A549 (cell line): Measurements from ENCODE around the gene UBTD2.

Experiments used
- CBX2 ChIP-seq: fragments of 200-600 bp; sonication (generic); IDR thresholded peaks from 2 replicates; pipeline ENCODE4 v1.6.1; 2016; ENCODE audit warnings: low read depth, mild to moderate bottlenecking, borderline replicate concordance
- CTCF ChIP-seq: fragments of >200 bp; sonication (Bioruptor Twin); formaldehyde crosslinking; IDR thresholded peaks from 3 replicates; pipeline ENCODE4 v1.5.1; 2016
- ELK1 ChIP-seq: fragments of 150-350 bp; IDR thresholded peaks from 2 replicates; pipeline ENCODE4 v1.6.1; 2014; ENCODE audit warnings: low read depth, mild to moderate bottlenecking, low read length
- JUNB ChIP-seq: fragments of >200 bp; sonication (Bioruptor Twin); formaldehyde crosslinking; IDR thresholded peaks from 2 replicates; pipeline ENCODE4 v1.6.1; 2016
- MAZ ChIP-seq: fragments of 150-350 bp; IDR thresholded peaks from 2 replicates; pipeline ENCODE4 v1.6.1; 2014; ENCODE audit warnings: antibody characterized with exemption, low read depth, low read length, borderline replicate concordance
- PBX3 ChIP-seq: IDR thresholded peaks from 2 replicates; pipeline ENCODE4 v1.6.1; 2012
- POLR2A ChIP-seq: IDR thresholded peaks from 2 replicates; pipeline ENCODE4 v1.6.1; 2012; ENCODE audit warnings: mild to moderate bottlenecking, low read length
- RAD21 ChIP-seq, 2 experiments: fragments of >200 bp in 1 of 2; sonication (Bioruptor Twin) in 1 of 2; formaldehyde crosslinking in 1 of 2; IDR thresholded peaks in 1 of 2; conservative IDR thresholded peaks in 1 of 2; 2 replicates in 1 of 2; 3 replicates in 1 of 2; pipeline ENCODE4 v1.6.1; 2012 to 2018; ENCODE audit warnings: inconsistent platforms in 1 of 2
- SMC3 ChIP-seq: fragments of >200 bp; sonication (Bioruptor Twin); formaldehyde crosslinking; IDR thresholded peaks from 3 replicates; pipeline ENCODE4 v1.6.1; 2018; ENCODE audit warnings: inconsistent platforms
- TP53 ChIP-seq: fragments of 250-450 bp; sonication (Bioruptor Pico); IDR thresholded peaks from 2 replicates; pipeline ENCODE4 v1.5.0; 2021; ENCODE audit warnings: mild to moderate bottlenecking, moderate library complexity
- USF2 ChIP-seq: fragments of 450-650 bp; IDR thresholded peaks from 2 replicates; pipeline ENCODE4 v1.6.1; 2014; ENCODE audit warnings: antibody characterized with exemption
- ZSCAN20 ChIP-seq: fragments of 250-450 bp; sonication (Bioruptor Pico); IDR thresholded peaks from 2 replicates; pipeline ENCODE4 v1.8.0; 2022; ENCODE audit warnings: mild to moderate bottlenecking, moderate library complexity

- TF ChIP-seq CBX2 (no peak), MAZ (no peak), SMC3 (no peak), ZSCAN20 (CRISPR knock-in tag) (no peak), CTCF (no peak), POLR2A (no peak), RAD21 (conservative IDR thresholded peaks at IDR 0.05 in 1 of 2, IDR thresholded peaks at IDR 0.05 in 1 of 2) (no peak), ELK1 (no peak), JUNB (no peak), PBX3 (no peak), USF2 (no peak), TP53 (CRISPR knock-in tag) (no peak)
These were observed 104.3 kb downstream of the UBTD2 start for GRCh38 chr5:172178991-172179989.
